ENCODE data around the gene INO80. TPM values are rescaled to one million over a fixed set of nuclear protein-coding genes. Genes with fewer than 3 reads are reported as not detected.
"Not testable (repeated sequence)": the region's sequence is repeated elsewhere in the genome, so short reads cannot be mapped to it uniquely, and the experiment has no call there.

INO80 gene
- total and polyA plus RNA-seq, 2 donors (not counting 3 experiments of a cell fraction or from before 2014, with no cell fraction given) = 5.7 to 29.1 TPM

DNA sequence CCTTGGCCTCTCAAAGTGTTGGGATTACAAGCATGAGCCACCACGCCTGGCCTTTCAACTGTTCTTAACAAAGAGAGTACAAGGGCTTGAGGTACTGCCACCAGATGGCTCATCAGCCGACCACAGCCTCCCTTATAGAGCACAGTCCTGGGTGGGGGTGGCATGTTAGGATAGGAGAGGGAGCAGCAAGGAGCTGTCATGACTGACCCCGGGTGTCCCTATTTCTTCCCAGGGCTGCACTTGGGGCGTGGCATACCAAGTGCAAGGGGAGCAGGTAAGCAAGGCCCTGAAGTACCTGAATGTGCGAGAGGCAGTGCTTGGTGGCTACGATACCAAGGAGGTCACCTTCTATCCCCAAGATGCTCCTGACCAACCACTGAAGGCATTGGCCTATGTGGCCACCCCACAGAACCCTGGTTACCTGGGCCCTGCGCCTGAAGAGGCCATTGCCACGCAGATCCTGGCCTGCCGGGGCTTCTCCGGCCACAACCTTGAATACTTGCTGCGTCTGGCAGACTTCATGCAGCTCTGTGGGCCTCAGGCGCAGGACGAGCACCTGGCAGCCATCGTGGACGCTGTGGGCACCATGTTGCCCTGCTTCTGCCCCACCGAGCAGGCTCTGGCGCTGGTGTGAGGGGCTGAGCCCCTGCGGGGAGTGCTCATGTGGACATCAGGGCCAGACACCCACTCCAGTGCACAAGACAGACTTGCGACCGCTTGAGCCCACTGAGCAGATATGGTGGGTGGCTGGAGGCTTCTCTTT, 160.8 kb downstream of the INO80 start:
- no peaks in the 10 kb centered on the region for H3K9me1 ChIP-seq (replicated peaks; ENCODE audit: control insufficient read depth, extremely low read depth, insufficient read depth, low read length)
- no peaks in the 10 kb centered on the region for H3K27me3 ChIP-seq (ENCODE audit: control insufficient read depth in 2 of 2, insufficient read depth in 2 of 2, low read length in 2 of 2)
- BruUV-seq (replicated peaks) = no TSS peak
- TF ChIP-seq MYC (IDR thresholded peaks at IDR 0.05; ENCODE audit: low read depth, low read length) = no peak
- TF ChIP-seq FOS (IDR thresholded peaks at IDR 0.05; ENCODE audit: borderline replicate concordance, insufficient read depth, low read length) = no peak
- TF ChIP-seq GATA2 (IDR thresholded peaks at IDR 0.05; ENCODE audit: insufficient read depth, insufficient read length, low read depth, low read length) = no peak
- TF ChIP-seq EZH2 (IDR thresholded peaks at IDR 0.05; ENCODE audit: borderline replicate concordance, low read depth, low read length, severe bottlenecking) = no peak
- TF ChIP-seq POLR2AphosphoS5 (IDR thresholded peaks at IDR 0.05; ENCODE audit: insufficient read depth, low read depth, low read length) = no peak
- TF ChIP-seq POLR2A (IDR thresholded peaks at IDR 0.05; ENCODE audit: low read depth, low read length) = no peak
- TF ChIP-seq, protein P1, sequence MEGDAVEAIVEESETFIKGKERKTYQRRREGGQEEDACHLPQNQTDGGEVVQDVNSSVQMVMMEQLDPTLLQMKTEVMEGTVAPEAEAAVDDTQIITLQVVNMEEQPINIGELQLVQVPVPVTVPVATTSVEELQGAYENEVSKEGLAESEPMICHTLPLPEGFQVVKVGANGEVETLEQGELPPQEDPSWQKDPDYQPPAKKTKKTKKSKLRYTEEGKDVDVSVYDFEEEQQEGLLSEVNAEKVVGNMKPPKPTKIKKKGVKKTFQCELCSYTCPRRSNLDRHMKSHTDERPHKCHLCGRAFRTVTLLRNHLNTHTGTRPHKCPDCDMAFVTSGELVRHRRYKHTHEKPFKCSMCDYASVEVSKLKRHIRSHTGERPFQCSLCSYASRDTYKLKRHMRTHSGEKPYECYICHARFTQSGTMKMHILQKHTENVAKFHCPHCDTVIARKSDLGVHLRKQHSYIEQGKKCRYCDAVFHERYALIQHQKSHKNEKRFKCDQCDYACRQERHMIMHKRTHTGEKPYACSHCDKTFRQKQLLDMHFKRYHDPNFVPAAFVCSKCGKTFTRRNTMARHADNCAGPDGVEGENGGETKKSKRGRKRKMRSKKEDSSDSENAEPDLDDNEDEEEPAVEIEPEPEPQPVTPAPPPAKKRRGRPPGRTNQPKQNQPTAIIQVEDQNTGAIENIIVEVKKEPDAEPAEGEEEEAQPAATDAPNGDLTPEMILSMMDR (IDR thresholded peaks at IDR 0.05; ENCODE audit: extremely low read depth in 1 of 2, insufficient read depth in 1 of 2, low read depth in 1 of 2, low read length in 2 of 2) = no peak
- TF ChIP-seq JUN (IDR thresholded peaks at IDR 0.05; ENCODE audit: borderline replicate concordance, insufficient read depth, insufficient read length, low read depth) = no peak
- TF ChIP-seq, protein P2, sequence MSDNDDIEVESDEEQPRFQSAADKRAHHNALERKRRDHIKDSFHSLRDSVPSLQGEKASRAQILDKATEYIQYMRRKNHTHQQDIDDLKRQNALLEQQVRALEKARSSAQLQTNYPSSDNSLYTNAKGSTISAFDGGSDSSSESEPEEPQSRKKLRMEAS (IDR thresholded peaks at IDR 0.05; ENCODE audit: insufficient read depth, insufficient read length) = no peak
- H3K4me3 ChIP-seq (replicated peaks in 1 of 3; ENCODE audit: insufficient read depth in 1 of 3, low read depth in 1 of 3, low read length in 3 of 3) = no peak overlapping the region
- peaks cover 10% of the 10 kb centered on the region for H3K4me1 ChIP-seq (ENCODE audit: control insufficient read depth, extremely low read depth, insufficient read depth, low read length)
- no peaks in the 10 kb centered on the region for H3K9me3 ChIP-seq (replicated peaks; ENCODE audit: control insufficient read depth, insufficient read depth, low read length)
- CTCF ChIA-PET = interaction anchor here (1.3 to 9.3 kb wide), 5 partner anchors 14 to 66 kb away, joined by 3 to 101 read pairs (median 26); no protein-coding TSS in a partner anchor
- no peak overlapping the region for H3K9ac ChIP-seq (replicated peaks; ENCODE audit: extremely low read depth, insufficient read depth, low read length)
- peaks cover 0 to 2% of the 10 kb centered on the region in 2 experiments for H3K36me3 ChIP-seq (ENCODE audit: control insufficient read depth in 2 of 2, extremely low read depth in 1 of 2, insufficient read depth in 2 of 2, low read length in 2 of 2)
- dilution Hi-C loops (cut with MboI; ENCODE audit: extremely low pct_ligation_motif_present, low sequenced_read_pairs) (no loop called here), intact Hi-C loops (cut with micrococcal nuclease) (no loop called here)
- H2AFZ ChIP-seq (ENCODE audit: low read depth, low read length) = no peak overlapping the region
- H3K27ac ChIP-seq (ENCODE audit: insufficient read depth, low read depth, low read length) = no peak overlapping the region
- H3K79me2 ChIP-seq (ENCODE audit: control insufficient read depth, insufficient read depth, low read length) = no peaks in the 10 kb centered on the region
- no peak overlapping the region for H3K4me2 ChIP-seq (ENCODE audit: insufficient read depth, low read length)
- DNase-seq (ENCODE audit: low read depth, low spot score) (no peak), FAIRE-seq (no peak)
- no peaks in the 10 kb centered on the region for H4K20me1 ChIP-seq (replicated peaks; ENCODE audit: control insufficient read depth, extremely low read depth, insufficient read depth, low read length)
- POLR2A ChIA-PET = no interaction called here

DNA sequence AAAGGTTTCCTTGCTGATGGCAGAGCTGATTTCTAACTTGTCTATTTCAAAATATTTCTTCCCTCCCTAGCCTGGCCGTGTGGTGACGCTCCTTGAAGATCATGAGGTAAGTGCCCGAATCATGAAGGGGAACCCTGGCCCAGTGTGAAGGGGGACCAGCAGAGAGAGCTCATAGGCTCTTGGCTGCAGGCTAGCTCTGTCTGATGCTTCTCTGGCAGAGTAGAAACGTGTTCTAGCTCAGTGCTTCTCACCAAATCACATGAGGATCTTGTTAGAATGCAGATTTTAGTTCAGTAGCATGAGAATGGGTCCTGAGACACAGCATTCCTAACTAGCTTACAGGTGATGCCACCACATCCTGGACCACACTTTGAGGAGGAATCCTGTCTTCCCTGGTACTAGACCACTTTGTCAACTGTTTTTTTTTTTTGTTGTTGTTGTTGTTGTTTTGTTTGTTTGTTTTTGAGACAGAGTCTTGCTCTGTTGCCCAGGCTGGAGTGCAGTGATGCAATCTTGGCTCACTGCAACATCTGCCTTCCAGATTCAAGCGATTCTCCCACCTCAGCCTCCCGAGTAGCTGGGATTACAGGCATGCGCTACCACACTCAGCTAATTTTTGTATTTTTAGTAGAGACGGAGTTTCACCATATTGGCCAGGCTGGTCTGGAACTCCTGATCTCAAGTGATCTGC, 161.8 kb downstream of the INO80 start:
- H3K9ac ChIP-seq (replicated peaks; ENCODE audit: extremely low read depth, insufficient read depth, low read length); DNase-seq (ENCODE audit: low read depth, low spot score); dilution Hi-C loops (cut with MboI; ENCODE audit: extremely low pct_ligation_motif_present, low sequenced_read_pairs); H3K79me2 ChIP-seq (ENCODE audit: control insufficient read depth, insufficient read depth, low read length); BruUV-seq (replicated peaks); H3K4me3 ChIP-seq (replicated peaks in 1 of 3; ENCODE audit: insufficient read depth in 1 of 3, low read depth in 1 of 3, low read length in 3 of 3); H2AFZ ChIP-seq (ENCODE audit: low read depth, low read length); H3K36me3 ChIP-seq (ENCODE audit: control insufficient read depth in 2 of 2, extremely low read depth in 1 of 2, insufficient read depth in 2 of 2, low read length in 2 of 2); FAIRE-seq; H3K27me3 ChIP-seq (ENCODE audit: control insufficient read depth in 2 of 2, insufficient read depth in 2 of 2, low read length in 2 of 2); H4K20me1 ChIP-seq (replicated peaks; ENCODE audit: control insufficient read depth, extremely low read depth, insufficient read depth, low read length); H3K9me3 ChIP-seq (replicated peaks; ENCODE audit: control insufficient read depth, insufficient read depth, low read length); intact Hi-C loops (cut with micrococcal nuclease); H3K27ac ChIP-seq (ENCODE audit: insufficient read depth, low read depth, low read length); H3K9me1 ChIP-seq (replicated peaks; ENCODE audit: control insufficient read depth, extremely low read depth, insufficient read depth, low read length): not testable (repeated sequence)
- Histone ChIP-seq H3K4me1 (ENCODE audit: control insufficient read depth, extremely low read depth, insufficient read depth, low read length) (peaks cover 10% of the 10 kb centered on the region), H3K4me2 (ENCODE audit: insufficient read depth, low read length) (peak overlapping the region; percentile 67)
- ChIA-PET CTCF (interaction anchor here (0.7 to 9.3 kb wide), 10 partner anchors 10 to 68 kb away, joined by 3 to 101 read pairs (median 16); no protein-coding TSS in a partner anchor), POLR2A (interaction anchor here (0.6 to 1.0 kb wide), 3 partner anchors 13 to 891 kb away, joined by 3 to 5 read pairs (median 4); no protein-coding TSS in a partner anchor)

Measured in endothelial cell of umbilical vein (primary cell).